Spinal cord (tissue), 10 donors: ENCODE results near the gene WBP2NL. TPM values are rescaled to one million over a fixed set of nuclear protein-coding genes. Genes with fewer than 3 reads are reported as not detected.
"Not testable (repeated sequence)": the region's sequence is repeated elsewhere in the genome, so short reads cannot be mapped to it uniquely, and the experiment has no call there.

Source experiments
- DNase-seq, 6 donors: peaks; one replicate each; pipeline versions ENCODE4 v3.0.0 to v3.0.0-alpha.2; 2013 to 2015; ENCODE audit warnings: low spot score in 6 of 6, low read depth in 4 of 6
- H3K27ac ChIP-seq: one replicate; pipeline ENCODE4 v1.5.1; 2013; ENCODE audit warnings: low read depth, low read length, control low read depth
- H3K27me3 ChIP-seq: one replicate; pipeline ENCODE4 v1.6.1; 2013; ENCODE audit warnings: low read length; ENCODE audit not compliant: control insufficient read depth, insufficient read depth
- H3K36me3 ChIP-seq: one replicate; pipeline ENCODE4 v1.6.1; 2013; ENCODE audit warnings: low read length; ENCODE audit not compliant: control insufficient read depth, insufficient read depth
- H3K4me1 ChIP-seq: one replicate; pipeline ENCODE4 v1.6.1; 2013; ENCODE audit warnings: low read length; ENCODE audit not compliant: control insufficient read depth, insufficient read depth
- H3K4me3 ChIP-seq: one replicate; pipeline ENCODE4 v1.5.1; 2013; ENCODE audit warnings: low read depth, low read length, control low read depth
- H3K9me3 ChIP-seq: one replicate; pipeline ENCODE4 v1.6.1; 2013; ENCODE audit warnings: low read length; ENCODE audit not compliant: control insufficient read depth, insufficient read depth
- WGBS: methylation state at CpG from one replicate; pipeline ENCODE4 v1.1.5; 2013; ENCODE audit warnings: missing lambda C conversion rate; ENCODE audit not compliant: insufficient coverage; 5-methylcytosine and 5-hydroxymethylcytosine counted together
- long read RNA-seq, 4 donors: transcript quantifications; one replicate each; lab custom pipeline, GENCODE V29; 2026
- polyA plus RNA-seq, 2 donors: library from polyadenylated mRNA; unstranded; fragments of 120-200 nt; gene quantifications; one replicate each; pipeline ENCODE4 v1.2.1, GENCODE V29; 2013; ENCODE audit not compliant: insufficient read length in 2 of 2
- total RNA-seq, 2 donors: library from RNA; depleted of rRNA in 1 of 2; stranded (reverse); fragments of 120-200 nt in 1 of 2; fragments of >200 nt in 1 of 2; gene quantifications; one replicate each; pipeline versions ENCODE4 v1.2.3 to v1.2.4, GENCODE V29; 2013 to 2014
- donor health status: healthy.

The WBP2NL gene
- 1 to 10 TPM; 2.4 to 4.7 TPM for total RNA-seq
- 1 to 10 TPM; 2.7 to 6.2 TPM for polyA plus RNA-seq
- long read RNA-seq, donor 1: 0 reads
- long read RNA-seq, donor 2: 0 reads
- long read RNA-seq, donor 3: 0 reads
- long read RNA-seq, donor 4, partial matches to known transcripts: 0 of 17 reads
- long read RNA-seq, donor 4, other reads (novel, unspliced or antisense): 16 of 17 reads

- H3K4me1 ChIP-seq: peaks cover 18% of the 10 kb centered on the region
- peaks cover 26% of the 10 kb centered on the region for H3K36me3 ChIP-seq
- H3K9me3 ChIP-seq: no peaks in the 10 kb centered on the region
- 39% methylated on average over 66 of the region's 71 CpGs for WGBS
- no peaks in the 10 kb centered on the region for H3K27me3 ChIP-seq
- peak within 1 kb of the TSS; percentile 7 for H3K27ac ChIP-seq
- peak within 1 kb of the TSS; percentile 62 for H3K4me3 ChIP-seq
- DNase-seq: peak; percentile 47 to 96 (median 68)
These were observed at the start of gene WBP2NL for GRCh38 chr22:41998361-41999261. TSS of gene WBP2NL (plus strand) at chr22:41998788. CDS start at chr22:41998819, 31 bp downstream.

GRCh38 chr22:41948928-41949296 is 49.7 kb upstream of the WBP2NL start:
- not testable (repeated sequence) for H3K27ac ChIP-seq, H3K9me3 ChIP-seq, DNase-seq, H3K27me3 ChIP-seq, H3K4me3 ChIP-seq, H3K36me3 ChIP-seq
- WGBS: 100% methylated on average over 1 of the region's 8 CpGs
- peaks cover 70% of the 10 kb centered on the region for H3K4me1 ChIP-seq

- Histone ChIP-seq H3K27me3 (no peaks in the 10 kb centered on the region), H3K36me3 (no peaks in the 10 kb centered on the region), H3K27ac (no peak overlapping the region), H3K4me3 (no peak overlapping the region), H3K9me3 (no peaks in the 10 kb centered on the region), H3K4me1 (peaks cover 70% of the 10 kb centered on the region)
- DNase-seq: no peak
- 78% methylated on average over 7 of the region's 7 CpGs for WGBS
These were observed 49.2 kb upstream of the WBP2NL start for GRCh38 chr22:41949297-41949965.

GRCh38 chr22:41951898-41952474 is 46.6 kb upstream of the WBP2NL start, which contains the start of gene SMIM45:
TSS of gene SMIM45 (plus strand) at chr22:41952150.
- DNase-seq: peak; percentile 91 to 100 (median 98)

GRCh38 chr22:41952713-41953112 is 45.9 kb upstream of the WBP2NL start:
- DNase-seq: no peak
- Histone ChIP-seq H3K36me3 (peaks cover 8% of the 10 kb centered on the region), H3K4me1 (peaks cover 59% of the 10 kb centered on the region), H3K27ac (peak overlapping the region; percentile 82), H3K4me3 (peak overlapping the region; percentile 40), H3K27me3 (no peaks in the 10 kb centered on the region), H3K9me3 (no peaks in the 10 kb centered on the region)
- WGBS: 56% methylated on average over 2 of the region's 2 CpGs

More at GRCh38 chr22:41951898-41952474, 46.6 kb upstream of the WBP2NL start, which contains the start of gene SMIM45:
- H3K27ac ChIP-seq: peak within 1 kb of the TSS; percentile 82
- peaks cover 6% of the 10 kb centered on the region for H3K36me3 ChIP-seq
- peaks cover 59% of the 10 kb centered on the region for H3K4me1 ChIP-seq
- peak within 1 kb of the TSS; percentile 40 for H3K4me3 ChIP-seq
- H3K27me3 ChIP-seq: no peaks in the 10 kb centered on the region
- WGBS: 11% methylated on average over 13 of the region's 16 CpGs
- no peaks in the 10 kb centered on the region for H3K9me3 ChIP-seq

GRCh38 chr22:41957941-41958556 is 40.5 kb upstream of the WBP2NL start:
- no peaks in the 10 kb centered on the region for H3K27me3 ChIP-seq
- peaks cover 15% of the 10 kb centered on the region for H3K36me3 ChIP-seq
- peaks cover 66% of the 10 kb centered on the region for H3K4me1 ChIP-seq
- peak overlapping the region; percentile 40 for H3K27ac ChIP-seq
- no peak for DNase-seq
- H3K4me3 ChIP-seq: no peak overlapping the region
- H3K9me3 ChIP-seq: no peaks in the 10 kb centered on the region
- 43% methylated on average over 20 of the region's 23 CpGs for WGBS

- Histone ChIP-seq H3K9me3 (no peaks in the 10 kb centered on the region), H3K4me1 (peaks cover 88% of the 10 kb centered on the region), H3K27me3 (no peaks in the 10 kb centered on the region), H3K27ac (peak overlapping the region; percentile 89), H3K4me3 (no peak overlapping the region), H3K36me3 (no peaks in the 10 kb centered on the region)
- DNase-seq: peak in 4 of 6 donors; percentile 81 to 95 (median 88)
- 70% methylated on average over 5 of the region's 9 CpGs for WGBS
These were observed 35.0 kb upstream of the WBP2NL start for GRCh38 chr22:41963453-41964111.

- Histone ChIP-seq H3K4me1 (peaks cover 88% of the 10 kb centered on the region), H3K36me3 (no peaks in the 10 kb centered on the region), H3K4me3 (no peak overlapping the region), H3K9me3 (no peaks in the 10 kb centered on the region), H3K27me3 (no peaks in the 10 kb centered on the region), H3K27ac (peak overlapping the region; percentile 89)
- DNase-seq: no peak
- 41% methylated on average over 4 of the region's 5 CpGs for WGBS
These were observed 34.5 kb upstream of the WBP2NL start for GRCh38 chr22:41964112-41964491.
